SU-DHL-6 (cell line): ENCODE data around the gene NAP1L4.

Experiments used
- H2AFZ ChIP-seq: fragments of 200-600 bp; sonication (generic); 2 replicates; pipeline ENCODE4 v1.6.1; 2014; ENCODE audit warnings: low read depth, mild to moderate bottlenecking, moderate library complexity, mixed read lengths, antibody characterized with exemption, low read length; ENCODE audit not compliant: severe bottlenecking
- H3F3A ChIP-seq: fragments of 200-600 bp; shearing (Covaris generic); 2 replicates; pipeline ENCODE4 v1.6.0; 2016; ENCODE audit warnings: antibody characterized with exemption, mild to moderate bottlenecking; ENCODE audit not compliant: insufficient read depth
- H3K27ac ChIP-seq: fragments of 200-600 bp; sonication (generic); 2 replicates; pipeline ENCODE4 v1.5.1; 2016; ENCODE audit warnings: low read depth, mild to moderate bottlenecking, low read length, moderate library complexity, mixed read lengths
- H3K27me3 ChIP-seq: fragments of 200-600 bp; sonication (generic), shearing (Covaris generic); 2 replicates; pipeline ENCODE4 v1.6.0; 2014; ENCODE audit warnings: mild to moderate bottlenecking, low read length
- H3K36me3 ChIP-seq: fragments of 200-600 bp; sonication (generic); 2 replicates; pipeline ENCODE4 v1.6.1; 2014; ENCODE audit warnings: mild to moderate bottlenecking, low read length, mixed read lengths
- H3K4me2 ChIP-seq: fragments of 300-600, 200-600 bp; shearing (Covaris generic), sonication (generic); 2 replicates; pipeline ENCODE4 v1.6.0; 2014; ENCODE audit warnings: low read length, low read depth, mild to moderate bottlenecking; ENCODE audit not compliant: poor library complexity, severe bottlenecking
- H3K4me3 ChIP-seq: fragments of 200-600 bp; sonication (generic); 2 replicates; pipeline ENCODE4 v1.5.1; 2014; ENCODE audit warnings: antibody characterized with exemption, low read length, mild to moderate bottlenecking, mixed read lengths; ENCODE audit not compliant: insufficient read depth, poor library complexity, severe bottlenecking
- H3K79me2 ChIP-seq: fragments of 200-600 bp; sonication (generic); 2 replicates; pipeline ENCODE4 v1.6.1; 2014; ENCODE audit warnings: mild to moderate bottlenecking, low read length, moderate library complexity; ENCODE audit not compliant: insufficient read depth
- H3K9ac ChIP-seq: fragments of 200-600 bp; sonication (generic); 2 replicates; pipeline ENCODE4 v1.7.0; 2014; ENCODE audit warnings: mild to moderate bottlenecking, low read length
- H3K9me2 ChIP-seq: fragments of 200-600 bp; sonication (generic); replicated peaks from 2 replicates; pipeline ENCODE4 v1.6.1; 2014; ENCODE audit warnings: low read length; ENCODE audit not compliant: insufficient read depth
- H3K9me3 ChIP-seq: fragments of 200-600 bp; sonication (generic); 2 replicates; pipeline ENCODE4 v1.6.1; 2014; ENCODE audit warnings: low read length, mixed read lengths; ENCODE audit not compliant: insufficient read depth
- H4K20me1 ChIP-seq: fragments of 200-600 bp; sonication (generic); 2 replicates; pipeline ENCODE4 v1.6.1; 2014; ENCODE audit warnings: low read depth, mild to moderate bottlenecking, antibody characterized with exemption, low read length, moderate library complexity, mixed read lengths
- CTCF ChIP-seq: fragments of 200-600 bp; sonication (generic); IDR thresholded peaks from one replicate; pipeline ENCODE4 v1.5.1; 2017; ENCODE audit warnings: antibody characterized with exemption, mild to moderate bottlenecking, low read length, moderate library complexity; ENCODE audit not compliant: insufficient read depth, poor library complexity, severe bottlenecking
- EZH2phosphoT487 ChIP-seq: fragments of 200-600 bp; sonication (generic), shearing (Covaris generic); conservative IDR thresholded peaks from 2 replicates; pipeline ENCODE4 v1.6.1; 2018; ENCODE audit warnings: mild to moderate bottlenecking, antibody characterized with exemption, low read length, moderate library complexity, mixed read lengths

The NAP1L4 gene

GRCh38 chr11:2922655-2923054 is 69.5 kb downstream of the NAP1L4 start:
- no peak overlapping the region for H3K9ac ChIP-seq
- H3K27me3 ChIP-seq = no peaks in the 10 kb centered on the region
- no peaks in the 10 kb centered on the region for H3F3A ChIP-seq
- no peaks in the 10 kb centered on the region for H3K36me3 ChIP-seq
- H3K27ac ChIP-seq = no peak overlapping the region
- H3K9me3 ChIP-seq = no peaks in the 10 kb centered on the region
- no peaks in the 10 kb centered on the region for H4K20me1 ChIP-seq
- no peak overlapping the region for H2AFZ ChIP-seq
- H3K9me2 ChIP-seq = no peaks in the 10 kb centered on the region
- H3K79me2 ChIP-seq = no peaks in the 10 kb centered on the region
- no peak overlapping the region for H3K4me2 ChIP-seq
- TF ChIP-seq EZH2phosphoT487 (no peak), CTCF (no peak)
- no peak overlapping the region for H3K4me3 ChIP-seq

- Histone ChIP-seq H3K4me3 (no peak overlapping the region), H3K36me3 (no peaks in the 10 kb centered on the region), H3K9me3 (no peaks in the 10 kb centered on the region), H2AFZ (no peak overlapping the region), H3K9ac (no peak overlapping the region), H3K9me2 (no peaks in the 10 kb centered on the region), H3F3A (no peaks in the 10 kb centered on the region), H4K20me1 (no peaks in the 10 kb centered on the region), H3K79me2 (no peaks in the 10 kb centered on the region), H3K27ac (no peak overlapping the region), H3K27me3 (no peaks in the 10 kb centered on the region), H3K4me2 (no peak overlapping the region)
- no peak for TF ChIP-seq EZH2phosphoT487
Observed at GRCh38 chr11:2921742-2922493, 70.2 kb downstream of the NAP1L4 start.

- Histone ChIP-seq H3K4me2 (no peak overlapping the region), H4K20me1 (no peaks in the 10 kb centered on the region), H2AFZ (no peak overlapping the region), H3K27ac (no peak overlapping the region), H3K79me2 (no peaks in the 10 kb centered on the region), H3K4me3 (no peak overlapping the region), H3K36me3 (no peaks in the 10 kb centered on the region), H3F3A (no peaks in the 10 kb centered on the region), H3K9me3 (no peaks in the 10 kb centered on the region), H3K9ac (no peak overlapping the region), H3K9me2 (no peaks in the 10 kb centered on the region), H3K27me3 (no peaks in the 10 kb centered on the region)
- TF ChIP-seq EZH2phosphoT487 (no peak), CTCF (no peak)
Observed at GRCh38 chr11:2921261-2921660, 70.9 kb downstream of the NAP1L4 start.

GRCh38 chr11:2920343-2920742 is 71.8 kb downstream of the NAP1L4 start:
- no peak overlapping the region for H2AFZ ChIP-seq
- no peaks in the 10 kb centered on the region for H3K79me2 ChIP-seq
- no peak overlapping the region for H3K9ac ChIP-seq
- H3K9me2 ChIP-seq = no peaks in the 10 kb centered on the region
- no peak overlapping the region for H3K4me2 ChIP-seq
- no peaks in the 10 kb centered on the region for H3K27me3 ChIP-seq
- TF ChIP-seq CTCF = no peak
- no peak for TF ChIP-seq EZH2phosphoT487
- H3K4me3 ChIP-seq = no peak overlapping the region
- no peaks in the 10 kb centered on the region for H3K36me3 ChIP-seq
- no peaks in the 10 kb centered on the region for H3F3A ChIP-seq
- H3K9me3 ChIP-seq = no peaks in the 10 kb centered on the region
- H3K27ac ChIP-seq = no peak overlapping the region
- no peaks in the 10 kb centered on the region for H4K20me1 ChIP-seq
